ENCODE results near the gene HERPUD1. TPM values are rescaled to one million over a fixed set of nuclear protein-coding genes. Genes with fewer than 3 reads are reported as not detected.

HERPUD1 gene
- total and polyA plus RNA-seq, 4 donors: 57.8 to 219 (median 118) TPM

- TF ChIP-seq, protein P1, sequence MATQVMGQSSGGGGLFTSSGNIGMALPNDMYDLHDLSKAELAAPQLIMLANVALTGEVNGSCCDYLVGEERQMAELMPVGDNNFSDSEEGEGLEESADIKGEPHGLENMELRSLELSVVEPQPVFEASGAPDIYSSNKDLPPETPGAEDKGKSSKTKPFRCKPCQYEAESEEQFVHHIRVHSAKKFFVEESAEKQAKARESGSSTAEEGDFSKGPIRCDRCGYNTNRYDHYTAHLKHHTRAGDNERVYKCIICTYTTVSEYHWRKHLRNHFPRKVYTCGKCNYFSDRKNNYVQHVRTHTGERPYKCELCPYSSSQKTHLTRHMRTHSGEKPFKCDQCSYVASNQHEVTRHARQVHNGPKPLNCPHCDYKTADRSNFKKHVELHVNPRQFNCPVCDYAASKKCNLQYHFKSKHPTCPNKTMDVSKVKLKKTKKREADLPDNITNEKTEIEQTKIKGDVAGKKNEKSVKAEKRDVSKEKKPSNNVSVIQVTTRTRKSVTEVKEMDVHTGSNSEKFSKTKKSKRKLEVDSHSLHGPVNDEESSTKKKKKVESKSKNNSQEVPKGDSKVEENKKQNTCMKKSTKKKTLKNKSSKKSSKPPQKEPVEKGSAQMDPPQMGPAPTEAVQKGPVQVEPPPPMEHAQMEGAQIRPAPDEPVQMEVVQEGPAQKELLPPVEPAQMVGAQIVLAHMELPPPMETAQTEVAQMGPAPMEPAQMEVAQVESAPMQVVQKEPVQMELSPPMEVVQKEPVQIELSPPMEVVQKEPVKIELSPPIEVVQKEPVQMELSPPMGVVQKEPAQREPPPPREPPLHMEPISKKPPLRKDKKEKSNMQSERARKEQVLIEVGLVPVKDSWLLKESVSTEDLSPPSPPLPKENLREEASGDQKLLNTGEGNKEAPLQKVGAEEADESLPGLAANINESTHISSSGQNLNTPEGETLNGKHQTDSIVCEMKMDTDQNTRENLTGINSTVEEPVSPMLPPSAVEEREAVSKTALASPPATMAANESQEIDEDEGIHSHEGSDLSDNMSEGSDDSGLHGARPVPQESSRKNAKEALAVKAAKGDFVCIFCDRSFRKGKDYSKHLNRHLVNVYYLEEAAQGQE (IDR thresholded peaks at IDR 0.05): peak; percentile 89
- no peak for TF ChIP-seq NR2F2 (IDR thresholded peaks at IDR 0.05)
These were observed 57.3 kb downstream of the HERPUD1 start, which contains the start of gene NLRC5 (continued) for GRCh38 chr16:56988948-56989945.

- DNase-seq (ENCODE audit: low spot score): no peak
- Histone ChIP-seq H3K9me3 (ENCODE audit: control insufficient read depth in 4 of 4, low read length in 3 of 4) (no peaks in the 10 kb centered on the region), H3K27ac (ENCODE audit: low read depth in 1 of 2, low read length in 2 of 2) (peak overlapping the region; percentile 66 to 87), H3K9ac (ENCODE audit: low read depth in 1 of 2, low read length in 2 of 2) (peak overlapping the region; percentile 64), H3K27me3 (ENCODE audit: control insufficient read depth in 4 of 4, insufficient read depth in 4 of 4, low read length in 3 of 4) (no peaks in the 10 kb centered on the region), H3K36me3 (ENCODE audit: control insufficient read depth in 4 of 4, insufficient read depth in 3 of 4, low read depth in 1 of 4, low read length in 3 of 4) (no peaks in the 10 kb centered on the region), H3K4me1 (ENCODE audit: control insufficient read depth in 4 of 4, insufficient read depth in 4 of 4, low read length in 3 of 4) (peaks cover 1 to 20% (median 14%) of the 10 kb centered on the region in 4 donors), H3K4me3 (ENCODE audit: low read depth in 1 of 3, low read length in 3 of 3) (peak overlapping the region; percentile 80 to 84 (median 83))
- WGBS: 13% methylated on average over 7 of the region's 7 CpGs
- TF ChIP-seq NR2F2 (IDR thresholded peaks at IDR 0.05) (no peak), TAF1 (conservative IDR thresholded peaks at IDR 0.05) (no peak), GABPA (IDR thresholded peaks at IDR 0.05 in 1 of 2, conservative IDR thresholded peaks at IDR 0.05 in 1 of 2) (no peak), JUND (IDR thresholded peaks at IDR 0.05) (no peak), SP1 (IDR thresholded peaks at IDR 0.05) (no peak), YY1 (IDR thresholded peaks at IDR 0.05) (no peak), HNF4G (IDR thresholded peaks at IDR 0.05) (no peak), RXRA (IDR thresholded peaks at IDR 0.05) (no peak)
- TF ChIP-seq, protein P2, sequence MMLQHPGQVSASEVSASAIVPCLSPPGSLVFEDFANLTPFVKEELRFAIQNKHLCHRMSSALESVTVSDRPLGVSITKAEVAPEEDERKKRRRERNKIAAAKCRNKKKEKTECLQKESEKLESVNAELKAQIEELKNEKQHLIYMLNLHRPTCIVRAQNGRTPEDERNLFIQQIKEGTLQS (IDR thresholded peaks at IDR 0.05): no peak
- TF ChIP-seq, protein P3, sequence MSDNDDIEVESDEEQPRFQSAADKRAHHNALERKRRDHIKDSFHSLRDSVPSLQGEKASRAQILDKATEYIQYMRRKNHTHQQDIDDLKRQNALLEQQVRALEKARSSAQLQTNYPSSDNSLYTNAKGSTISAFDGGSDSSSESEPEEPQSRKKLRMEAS (IDR thresholded peaks at IDR 0.05): no peak
- TF ChIP-seq, protein P4, sequence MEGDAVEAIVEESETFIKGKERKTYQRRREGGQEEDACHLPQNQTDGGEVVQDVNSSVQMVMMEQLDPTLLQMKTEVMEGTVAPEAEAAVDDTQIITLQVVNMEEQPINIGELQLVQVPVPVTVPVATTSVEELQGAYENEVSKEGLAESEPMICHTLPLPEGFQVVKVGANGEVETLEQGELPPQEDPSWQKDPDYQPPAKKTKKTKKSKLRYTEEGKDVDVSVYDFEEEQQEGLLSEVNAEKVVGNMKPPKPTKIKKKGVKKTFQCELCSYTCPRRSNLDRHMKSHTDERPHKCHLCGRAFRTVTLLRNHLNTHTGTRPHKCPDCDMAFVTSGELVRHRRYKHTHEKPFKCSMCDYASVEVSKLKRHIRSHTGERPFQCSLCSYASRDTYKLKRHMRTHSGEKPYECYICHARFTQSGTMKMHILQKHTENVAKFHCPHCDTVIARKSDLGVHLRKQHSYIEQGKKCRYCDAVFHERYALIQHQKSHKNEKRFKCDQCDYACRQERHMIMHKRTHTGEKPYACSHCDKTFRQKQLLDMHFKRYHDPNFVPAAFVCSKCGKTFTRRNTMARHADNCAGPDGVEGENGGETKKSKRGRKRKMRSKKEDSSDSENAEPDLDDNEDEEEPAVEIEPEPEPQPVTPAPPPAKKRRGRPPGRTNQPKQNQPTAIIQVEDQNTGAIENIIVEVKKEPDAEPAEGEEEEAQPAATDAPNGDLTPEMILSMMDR (IDR thresholded peaks at IDR 0.05; ENCODE audit: low read depth, low read length, missing input control): no peak
- TF ChIP-seq, protein P5, sequence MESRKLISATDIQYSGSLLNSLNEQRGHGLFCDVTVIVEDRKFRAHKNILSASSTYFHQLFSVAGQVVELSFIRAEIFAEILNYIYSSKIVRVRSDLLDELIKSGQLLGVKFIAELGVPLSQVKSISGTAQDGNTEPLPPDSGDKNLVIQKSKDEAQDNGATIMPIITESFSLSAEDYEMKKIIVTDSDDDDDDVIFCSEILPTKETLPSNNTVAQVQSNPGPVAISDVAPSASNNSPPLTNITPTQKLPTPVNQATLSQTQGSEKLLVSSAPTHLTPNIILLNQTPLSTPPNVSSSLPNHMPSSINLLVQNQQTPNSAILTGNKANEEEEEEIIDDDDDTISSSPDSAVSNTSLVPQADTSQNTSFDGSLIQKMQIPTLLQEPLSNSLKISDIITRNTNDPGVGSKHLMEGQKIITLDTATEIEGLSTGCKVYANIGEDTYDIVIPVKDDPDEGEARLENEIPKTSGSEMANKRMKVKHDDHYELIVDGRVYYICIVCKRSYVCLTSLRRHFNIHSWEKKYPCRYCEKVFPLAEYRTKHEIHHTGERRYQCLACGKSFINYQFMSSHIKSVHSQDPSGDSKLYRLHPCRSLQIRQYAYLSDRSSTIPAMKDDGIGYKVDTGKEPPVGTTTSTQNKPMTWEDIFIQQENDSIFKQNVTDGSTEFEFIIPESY (IDR thresholded peaks at IDR 0.05): no peak
- TF ChIP-seq, protein P1 (IDR thresholded peaks at IDR 0.05): no peak
These were observed 58.0 kb downstream of the HERPUD1 start for GRCh38 chr16:56989988-56990387.
